Measurements from ENCODE around the gene CDA.

The CDA gene

DNA sequence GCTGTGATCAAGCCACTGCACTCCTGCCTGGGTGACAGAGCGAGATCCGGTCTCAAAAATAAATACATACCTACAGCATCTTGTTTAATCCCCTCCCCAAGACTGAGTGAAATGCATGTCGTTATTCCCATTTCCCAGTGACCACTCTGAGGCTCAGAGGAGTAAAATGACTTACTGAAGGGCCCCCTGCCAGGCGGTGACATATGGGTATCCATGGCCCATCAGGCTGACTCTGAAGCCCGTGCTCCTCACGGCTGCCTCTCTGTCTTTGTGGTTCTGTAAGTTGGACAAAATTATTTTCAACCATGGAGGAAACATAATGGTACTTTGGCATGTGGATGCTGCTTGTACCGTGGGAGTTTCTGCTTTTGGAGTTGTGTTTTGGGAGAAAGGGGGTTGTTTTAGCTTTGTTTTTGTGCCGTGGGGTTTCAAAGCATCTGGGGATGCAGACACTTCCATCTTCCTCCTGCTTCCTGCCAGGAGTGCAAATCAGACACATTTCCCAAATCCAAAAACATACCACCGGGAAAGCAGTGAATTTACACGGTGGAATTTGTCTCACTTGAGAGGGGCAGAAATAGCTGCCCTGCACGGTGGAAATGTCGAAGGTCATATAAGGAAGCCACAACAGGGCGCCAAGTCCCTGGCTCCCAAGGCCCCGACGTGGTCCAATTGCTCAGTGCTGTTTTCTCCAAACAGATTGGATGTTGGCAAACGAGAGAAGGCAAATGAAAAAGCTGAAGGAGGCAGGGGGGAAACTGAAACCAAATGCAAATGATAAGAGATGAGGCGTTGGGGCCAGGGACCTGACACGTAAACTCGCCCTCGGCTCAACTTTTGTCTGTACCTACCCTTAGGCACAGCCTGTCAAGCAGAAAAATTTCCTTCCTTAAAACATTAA, 27.3 kb downstream of the CDA start:
- DNase-seq (ENCODE audit: low read depth in 2 of 2) = no peak

DNA sequence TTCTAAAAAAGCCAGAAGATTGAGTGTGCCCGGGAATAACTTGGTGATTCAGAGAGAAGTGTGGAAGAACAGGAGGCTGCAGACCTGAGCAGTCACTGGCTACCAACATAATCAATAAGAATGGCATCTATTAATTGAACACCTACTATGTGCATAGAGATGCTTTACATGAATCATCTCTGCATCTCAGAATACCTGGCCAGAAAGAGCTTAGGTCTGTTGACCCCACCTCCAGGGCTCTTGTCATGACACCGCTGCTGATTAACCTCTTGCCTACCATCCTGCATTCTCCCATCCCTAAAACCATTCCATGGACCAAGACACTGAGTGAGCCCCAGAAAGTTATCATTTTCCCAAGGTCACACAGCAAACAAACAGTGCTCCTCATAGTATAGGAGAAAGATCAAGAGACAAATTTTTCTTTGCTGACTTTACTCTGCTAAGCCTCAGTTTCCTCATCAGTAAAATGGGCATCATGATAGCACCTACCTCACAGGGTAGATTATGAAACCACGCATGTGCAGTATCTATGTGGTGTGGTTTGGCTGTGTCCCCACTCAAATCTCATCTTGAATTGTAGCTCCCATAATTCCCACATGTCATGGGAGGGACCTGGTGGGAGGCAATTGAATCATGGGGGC, 28.1 kb downstream of the CDA start:
- DNase-seq (ENCODE audit: low read depth in 2 of 2) = no peak

DNA sequence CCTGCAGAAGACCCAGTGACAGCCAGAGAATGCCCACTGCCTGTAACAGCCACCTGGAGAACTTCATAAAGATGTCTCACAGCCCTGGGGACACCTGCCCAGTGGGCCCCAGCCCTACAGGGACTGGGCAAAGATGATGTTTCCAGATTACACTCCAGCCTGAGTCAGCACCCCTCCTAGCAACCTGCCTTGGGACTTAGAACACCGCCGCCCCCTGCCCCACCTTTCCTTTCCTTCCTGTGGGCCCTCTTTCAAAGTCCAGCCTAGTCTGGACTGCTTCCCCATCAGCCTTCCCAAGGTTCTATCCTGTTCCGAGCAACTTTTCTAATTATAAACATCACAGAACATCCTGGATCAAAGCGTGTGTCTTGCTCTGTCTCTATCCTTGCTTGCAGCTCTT, 29.7 kb downstream of the CDA start:
- DNase-seq (ENCODE audit: low read depth in 2 of 2) = no peak

DNA sequence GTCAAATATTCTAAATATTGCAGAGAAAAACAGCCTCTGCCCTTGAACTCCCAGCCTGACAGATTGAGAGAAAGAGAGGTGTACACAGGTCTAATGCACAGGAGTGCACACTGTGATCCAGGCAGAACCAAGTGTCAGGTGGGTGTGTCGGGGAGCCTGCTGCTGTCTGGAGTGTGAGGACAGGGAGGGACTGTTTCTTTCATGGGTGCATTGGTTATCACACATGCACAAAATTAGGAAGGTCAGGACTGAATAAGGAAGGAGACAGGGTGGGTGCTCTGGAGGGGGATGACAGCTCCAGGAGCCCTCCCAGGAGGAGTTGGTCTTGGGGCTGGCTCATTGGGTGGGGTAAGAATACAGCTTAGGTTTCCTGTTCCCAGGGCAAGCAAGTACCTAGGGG, 31.1 kb downstream of the CDA start:
- DNase-seq (ENCODE audit: low read depth in 2 of 2) = no peak

DNA sequence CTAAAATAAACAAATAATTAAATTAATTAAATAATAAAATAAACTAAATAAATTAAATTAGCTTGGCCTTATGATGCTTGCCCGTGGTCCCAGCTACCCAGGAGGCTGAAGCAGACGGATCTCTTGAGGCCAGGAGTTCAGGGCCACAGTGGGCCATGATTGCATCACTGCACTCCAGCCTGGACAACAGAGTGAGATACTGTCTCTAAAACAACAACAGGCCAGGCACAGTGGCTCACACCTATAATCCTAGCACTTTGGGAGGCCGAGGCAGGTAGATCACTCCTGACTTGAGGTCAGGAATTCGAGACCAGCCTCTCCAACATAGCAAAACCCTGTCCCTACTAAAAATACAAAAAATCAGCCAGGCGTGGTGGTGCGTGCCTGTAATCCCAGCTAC, 32.1 kb downstream of the CDA start:
- DNase-seq (ENCODE audit: low read depth in 2 of 2) = no peak

DNA sequence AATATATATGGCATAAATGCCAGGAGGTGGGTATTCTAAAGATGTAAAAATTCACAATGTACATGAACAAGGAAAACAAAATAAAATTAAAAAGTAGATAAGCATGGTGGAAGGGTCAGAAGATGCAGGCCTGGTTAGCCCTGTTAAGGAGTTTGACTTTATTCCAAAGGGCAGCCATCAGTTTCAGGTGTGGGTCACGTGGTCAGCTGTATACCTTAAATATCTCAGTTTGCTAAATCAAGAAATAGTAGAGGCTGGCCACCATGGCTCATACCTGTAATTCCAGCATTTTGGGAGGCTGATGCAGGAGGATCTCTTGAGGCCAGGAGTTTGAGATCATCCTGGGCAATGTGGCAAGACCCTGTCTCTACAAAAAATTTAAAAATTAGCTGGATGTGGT, 35.8 kb downstream of the CDA start:
- no peak for DNase-seq (ENCODE audit: low read depth in 2 of 2)

DNA sequence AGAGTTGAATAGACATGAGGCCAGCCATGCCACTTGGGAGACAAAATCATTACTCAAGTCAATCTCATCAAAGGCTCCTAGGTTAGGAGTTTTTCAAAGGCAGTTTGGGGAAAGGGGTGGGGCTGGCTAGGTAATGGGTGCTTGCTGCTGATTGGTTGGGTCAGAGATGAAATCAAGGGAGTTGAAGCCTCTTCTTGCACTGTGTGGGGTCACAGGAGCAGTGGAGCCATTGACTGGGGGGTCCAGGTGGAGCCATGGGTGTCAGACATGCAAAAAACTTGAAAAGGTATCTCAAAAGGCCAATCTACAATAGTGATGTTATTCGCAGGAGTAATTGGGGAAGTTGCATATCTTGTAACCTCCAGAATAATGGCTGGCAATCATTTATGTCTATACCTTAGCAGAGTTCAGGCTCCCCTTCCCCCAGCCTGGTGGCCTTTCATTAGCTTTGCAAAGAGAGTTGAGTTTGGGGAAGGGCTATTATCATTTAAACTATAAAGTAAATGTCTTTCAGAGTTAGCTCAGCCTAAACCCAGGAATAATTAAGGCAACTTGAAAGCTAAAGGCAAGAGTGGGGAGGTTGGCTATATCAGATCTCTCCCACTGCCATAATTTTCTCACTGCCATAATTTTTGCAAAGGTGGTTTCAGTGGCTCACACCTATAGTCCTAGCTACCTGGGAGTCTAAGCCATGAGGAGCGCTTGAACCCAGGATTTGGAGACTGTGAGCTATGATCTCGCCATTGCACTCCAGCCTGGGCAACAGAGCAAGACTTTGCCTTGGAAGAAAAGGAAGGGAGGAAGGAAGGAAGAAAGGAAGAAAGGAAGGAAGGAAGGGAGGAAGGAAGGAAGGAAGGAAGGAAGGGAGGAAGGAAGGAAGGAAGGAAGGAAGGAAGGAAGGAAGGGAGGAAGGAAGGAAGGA, 36.5 kb downstream of the CDA start:
- DNase-seq (ENCODE audit: low read depth in 2 of 2) = no peak

DNA sequence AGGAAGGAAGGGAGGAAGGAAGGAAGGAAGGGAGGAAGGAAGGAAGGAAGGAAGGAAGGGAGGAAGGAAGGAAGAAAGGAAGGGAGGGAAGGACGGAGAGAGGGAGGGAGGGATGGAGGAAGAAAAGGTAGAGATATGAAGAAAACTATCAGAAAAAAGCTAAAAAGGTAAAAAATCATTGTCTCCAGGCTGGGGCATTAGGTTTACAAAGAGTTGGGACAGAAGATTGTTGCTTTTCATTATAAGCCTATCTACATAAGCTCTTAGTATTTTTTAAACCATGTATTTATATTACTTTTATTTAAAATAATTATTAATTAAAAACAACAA, 37.2 kb downstream of the CDA start:
- no peak for DNase-seq (ENCODE audit: low read depth in 2 of 2)

DNA sequence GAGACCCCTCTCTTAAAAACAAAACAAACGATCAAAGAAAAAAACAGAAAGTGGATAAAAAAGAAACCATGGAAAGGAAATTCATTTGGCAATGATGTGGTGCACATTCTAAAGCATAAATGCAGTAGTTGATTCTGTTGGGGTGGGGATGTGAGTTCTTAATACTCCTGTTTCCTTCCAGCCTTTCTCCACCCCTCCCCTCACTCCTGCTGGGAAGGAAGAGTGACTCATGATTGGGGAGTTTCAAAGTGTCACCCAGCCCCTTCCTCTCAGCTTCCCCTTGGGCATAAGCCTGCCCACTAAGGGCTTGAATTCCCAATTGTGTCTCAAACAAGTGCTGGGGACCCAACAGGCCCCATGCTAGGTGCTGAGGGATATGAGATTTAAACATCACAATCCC, 37.6 kb downstream of the CDA start:
- DNase-seq (ENCODE audit: low read depth in 2 of 2) = no peak

DNA sequence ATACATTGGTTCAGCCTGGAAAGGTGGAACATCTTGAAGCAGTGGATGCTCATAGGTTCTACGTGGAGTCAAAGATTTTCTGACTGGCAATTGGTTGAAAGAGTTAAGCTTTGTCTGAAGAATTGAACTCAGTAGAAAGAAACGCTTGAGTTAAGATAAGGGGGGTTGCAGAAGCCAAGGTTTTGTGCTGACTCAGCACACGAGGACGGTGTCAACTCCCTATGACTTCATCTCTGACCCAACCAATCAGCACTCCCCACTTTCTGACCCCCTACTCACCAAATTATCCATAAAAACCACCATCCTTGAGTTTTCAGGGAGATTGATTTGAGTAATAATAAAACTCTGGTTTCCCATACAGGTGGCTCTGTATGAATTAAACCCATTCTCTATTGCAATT, 41.8 kb downstream of the CDA start:
- DNase-seq (ENCODE audit: low read depth in 2 of 2) = no peak

DNA sequence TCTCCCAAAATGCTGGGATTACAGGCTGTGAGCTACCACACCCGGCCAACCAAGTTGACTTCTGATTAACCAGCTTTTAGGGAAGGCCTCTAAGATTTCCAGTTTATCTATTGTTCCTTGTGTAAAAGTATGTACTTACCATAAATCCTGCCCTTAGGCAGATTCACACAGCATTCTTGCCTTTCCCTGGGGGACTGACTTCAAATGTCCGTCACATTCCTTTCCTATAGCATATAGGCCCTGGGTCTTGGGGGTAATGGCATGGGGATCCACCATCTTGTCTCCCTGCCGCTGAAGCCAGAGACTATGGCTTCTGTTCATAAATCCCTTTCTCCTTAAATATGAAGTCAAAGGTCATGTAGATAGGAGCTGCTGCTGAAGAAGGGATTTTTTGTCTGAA, 43.5 kb downstream of the CDA start:
- DNase-seq (ENCODE audit: low read depth in 2 of 2) = no peak

DNA sequence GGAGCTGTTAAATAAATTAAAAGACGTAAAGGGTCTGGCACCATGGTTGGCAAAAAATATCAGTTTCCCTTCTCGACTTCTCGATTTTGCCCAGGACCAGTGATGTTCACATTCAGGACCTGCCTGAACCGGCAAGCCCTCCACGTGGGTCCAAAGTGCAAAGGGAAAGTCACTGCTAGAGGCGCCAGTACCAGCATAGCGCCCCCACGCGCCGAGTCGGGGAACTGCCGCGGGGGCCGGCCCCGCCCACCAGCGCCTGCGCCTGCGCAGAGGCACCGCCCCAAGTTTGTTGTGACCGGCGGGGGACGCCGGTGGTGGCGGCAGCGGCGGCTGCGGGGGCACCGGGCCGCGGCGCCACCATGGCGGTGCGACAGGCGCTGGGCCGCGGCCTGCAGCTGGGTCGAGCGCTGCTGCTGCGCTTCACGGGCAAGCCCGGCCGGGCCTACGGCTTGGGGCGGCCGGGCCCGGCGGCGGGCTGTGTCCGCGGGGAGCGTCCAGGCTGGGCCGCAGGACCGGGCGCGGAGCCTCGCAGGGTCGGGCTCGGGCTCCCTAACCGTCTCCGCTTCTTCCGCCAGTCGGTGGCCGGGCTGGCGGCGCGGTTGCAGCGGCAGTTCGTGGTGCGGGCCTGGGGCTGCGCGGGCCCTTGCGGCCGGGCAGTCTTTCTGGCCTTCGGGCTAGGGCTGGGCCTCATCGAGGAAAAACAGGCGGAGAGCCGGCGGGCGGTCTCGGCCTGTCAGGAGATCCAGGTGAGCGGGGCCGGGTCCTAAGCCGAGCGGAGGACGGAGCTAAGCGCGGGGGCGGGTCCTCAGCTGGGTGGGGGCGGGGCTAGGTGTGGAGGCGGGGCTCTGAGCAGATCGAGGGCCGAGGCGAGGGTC, 44.5 kb downstream of the CDA start, which contains the start of gene PINK1:
Gene PINK1 (plus strand): TSS at position 269 of the 875 bp plus-strand sequence. CDS start 91 bp downstream, at position 360.
- peak; percentile 76 to 78 for DNase-seq (ENCODE audit: low read depth in 2 of 2)

DNA sequence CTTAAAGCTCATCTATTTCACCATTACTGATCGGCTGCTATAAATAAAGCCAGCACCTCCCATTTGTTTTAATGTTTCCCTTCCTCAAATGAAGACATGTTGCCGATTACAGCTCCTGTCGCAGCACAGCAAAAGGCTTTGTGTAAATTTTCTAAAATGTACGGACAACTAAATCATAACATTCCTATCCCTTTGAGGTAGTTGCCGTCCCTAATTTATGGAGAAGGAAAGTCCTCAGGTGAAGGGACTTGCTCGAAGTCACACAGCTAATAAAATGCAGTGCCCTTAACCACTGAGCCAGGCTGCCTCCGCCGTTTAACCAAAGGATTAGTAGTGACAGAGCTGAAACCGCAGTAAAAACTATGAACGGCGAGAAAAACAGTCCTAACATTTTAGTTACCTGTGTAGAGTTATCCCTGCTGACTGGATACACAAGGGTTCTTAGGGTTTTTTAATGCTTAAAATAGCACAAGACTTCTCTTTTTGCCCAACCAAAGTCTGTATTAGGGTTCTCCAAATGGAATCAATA, 45.2 kb downstream of the CDA start:
- DNase-seq (ENCODE audit: low read depth in 2 of 2) = no peak

DNA sequence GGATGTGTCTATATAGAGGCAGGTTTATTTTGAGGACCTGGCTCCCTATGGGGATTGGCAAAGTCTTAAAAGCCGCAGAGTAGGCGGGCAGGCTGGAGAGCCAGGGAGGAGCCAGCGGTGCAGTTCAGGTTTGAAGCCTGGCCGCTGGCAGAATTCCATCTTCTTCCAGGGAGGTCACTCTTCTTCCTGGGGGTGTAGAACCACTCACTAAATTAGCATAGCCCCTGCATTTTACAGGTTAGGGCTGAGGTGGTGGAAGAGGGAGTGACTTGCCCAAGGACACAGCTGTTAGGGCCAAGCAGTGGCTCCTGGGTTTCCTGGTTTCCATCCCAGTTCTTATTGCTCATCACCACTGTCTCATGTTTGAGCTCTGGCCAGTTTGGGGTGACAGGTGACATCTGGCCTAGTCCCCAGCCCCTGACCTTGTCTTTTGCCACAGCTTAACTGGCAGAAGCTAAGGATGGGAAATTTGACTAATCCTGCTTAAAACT, 45.7 kb downstream of the CDA start:
- DNase-seq (ENCODE audit: low read depth in 2 of 2) = no peak

DNA sequence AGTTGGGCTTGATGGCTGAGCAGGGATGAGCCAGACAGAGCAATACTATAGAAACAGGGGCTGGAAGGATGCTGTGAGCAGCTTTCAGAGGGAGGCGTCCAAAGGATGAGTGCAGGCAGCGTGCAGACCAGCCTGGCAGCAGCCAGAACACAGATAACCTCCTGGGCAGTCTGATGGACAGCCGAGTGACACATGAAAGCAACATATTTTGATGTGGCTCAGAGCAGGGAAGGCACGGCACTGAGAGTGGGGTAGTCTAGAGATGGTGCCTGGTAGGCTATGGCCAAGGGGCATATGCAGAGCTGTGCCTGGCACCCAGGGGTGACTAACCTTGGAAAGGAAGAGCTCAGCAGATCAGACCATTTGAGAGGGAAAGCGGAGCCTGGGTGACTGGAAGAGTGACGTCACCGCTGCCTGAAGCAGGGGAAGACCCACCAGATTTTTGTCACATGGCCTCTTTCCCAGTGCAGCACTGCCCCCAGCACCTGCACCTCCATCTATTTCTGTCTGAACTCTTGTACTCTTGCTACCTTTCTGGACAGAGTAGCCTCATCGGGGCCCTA, 48.0 kb downstream of the CDA start:
- no peak for DNase-seq (ENCODE audit: low read depth in 2 of 2)

DNA sequence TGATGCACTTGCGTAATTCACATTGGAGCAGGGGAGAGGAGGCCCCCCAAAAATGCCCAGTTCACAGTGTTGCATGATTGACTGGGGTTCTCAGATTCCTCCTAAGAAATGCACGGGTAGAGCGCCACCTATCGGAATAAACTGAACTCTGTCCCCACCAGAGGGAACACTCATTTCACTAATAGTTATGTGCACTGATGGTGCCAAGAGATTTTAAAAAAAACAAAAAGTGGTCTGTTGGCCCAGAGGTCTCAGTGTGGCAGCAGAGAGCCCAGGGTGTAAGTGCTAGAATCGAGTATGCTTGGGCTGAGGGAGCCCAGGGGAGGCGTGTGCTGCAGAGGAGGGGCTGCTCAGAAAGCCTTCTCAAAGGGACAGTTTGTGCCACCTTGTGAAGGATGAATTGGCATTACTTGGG, 51.3 kb downstream of the CDA start:
- DNase-seq (ENCODE audit: low read depth in 2 of 2) = peak; percentile 21 to 45

DNA sequence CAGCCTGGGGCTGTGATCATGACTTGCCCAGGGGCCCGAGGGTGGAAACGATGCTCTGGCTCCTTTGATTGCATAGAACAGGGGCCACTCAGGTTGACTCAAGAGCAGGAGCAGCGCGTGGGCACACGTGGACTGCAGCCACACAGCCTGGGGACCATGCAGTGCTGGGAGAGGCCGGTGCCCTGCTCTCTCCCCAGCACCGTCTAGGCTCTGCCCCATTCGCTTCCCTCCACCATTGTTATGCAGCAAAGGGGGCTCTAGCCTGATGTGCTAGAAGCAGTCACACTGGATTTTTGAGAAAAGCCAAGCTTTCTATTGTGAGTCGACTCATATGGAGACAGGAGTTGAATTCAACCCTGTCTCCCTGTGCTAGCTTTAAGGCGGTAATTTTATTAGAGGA, 53.1 kb downstream of the CDA start:
- no peak for DNase-seq (ENCODE audit: low read depth in 2 of 2)

DNA sequence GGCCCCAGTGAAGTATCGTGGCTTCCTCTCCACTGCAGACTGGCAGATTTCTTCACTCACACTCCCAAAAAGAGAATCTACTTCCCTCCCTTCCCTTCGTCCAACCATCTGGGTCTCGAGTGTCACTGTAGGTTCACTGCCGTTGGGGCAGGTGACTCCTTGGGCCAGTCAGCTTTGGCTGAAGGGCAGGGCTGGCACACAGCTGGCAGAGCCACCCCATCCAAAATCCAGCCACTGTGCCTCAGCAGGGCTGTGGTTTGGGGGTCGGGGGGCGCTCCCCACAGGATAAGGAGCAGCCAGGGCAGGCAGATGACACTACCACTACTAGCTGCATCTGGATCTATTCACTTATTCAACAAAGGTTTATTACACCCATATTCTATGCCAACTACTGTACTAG, 54.2 kb downstream of the CDA start:
- DNase-seq (ENCODE audit: low read depth in 2 of 2) = no peak

DNA sequence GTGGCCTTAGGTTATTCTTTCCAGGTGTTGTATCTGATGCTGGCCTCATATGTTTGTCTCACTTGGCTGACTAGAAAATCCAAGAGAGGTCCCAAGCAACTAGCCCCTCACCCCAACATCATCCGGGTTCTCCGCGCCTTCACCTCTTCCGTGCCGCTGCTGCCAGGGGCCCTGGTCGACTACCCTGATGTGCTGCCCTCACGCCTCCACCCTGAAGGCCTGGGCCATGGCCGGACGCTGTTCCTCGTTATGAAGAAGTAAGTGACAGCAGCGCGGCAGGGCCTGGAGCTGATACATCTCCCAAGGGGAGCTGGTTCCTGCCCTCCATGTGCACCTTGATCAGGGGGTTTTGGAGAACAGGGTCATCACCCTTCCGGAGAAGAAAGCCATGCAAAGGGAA, 55.5 kb downstream of the CDA start:
- DNase-seq (ENCODE audit: low read depth in 2 of 2) = no peak

DNA sequence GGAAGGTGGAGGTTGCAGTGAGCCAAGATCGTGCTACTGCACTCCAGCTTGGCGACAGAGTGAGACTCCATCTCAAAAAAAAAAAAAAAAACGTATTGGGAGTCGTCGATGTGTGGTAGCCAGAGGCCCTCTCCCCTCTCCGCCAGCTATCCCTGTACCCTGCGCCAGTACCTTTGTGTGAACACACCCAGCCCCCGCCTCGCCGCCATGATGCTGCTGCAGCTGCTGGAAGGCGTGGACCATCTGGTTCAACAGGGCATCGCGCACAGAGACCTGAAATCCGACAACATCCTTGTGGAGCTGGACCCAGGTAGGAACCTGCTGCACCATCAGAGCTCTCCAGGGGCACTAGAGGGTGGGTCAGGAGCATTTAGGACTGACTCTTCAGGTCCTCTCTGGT, 56.5 kb downstream of the CDA start:
- no peak for DNase-seq (ENCODE audit: low read depth in 2 of 2)

DNA sequence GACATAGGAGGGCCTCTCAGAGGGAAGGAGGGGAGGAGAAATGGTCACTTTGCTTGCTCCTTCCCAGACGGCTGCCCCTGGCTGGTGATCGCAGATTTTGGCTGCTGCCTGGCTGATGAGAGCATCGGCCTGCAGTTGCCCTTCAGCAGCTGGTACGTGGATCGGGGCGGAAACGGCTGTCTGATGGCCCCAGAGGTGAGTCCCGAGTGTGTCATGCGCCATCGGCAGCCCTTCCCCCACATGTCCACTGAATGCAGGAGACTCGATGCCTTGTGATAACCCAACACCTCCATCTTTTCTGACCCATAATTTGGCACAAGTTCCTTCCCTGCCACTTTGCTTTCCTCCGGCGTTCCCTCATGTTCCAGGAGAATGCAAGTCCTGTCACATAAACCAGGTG, 59.5 kb downstream of the CDA start:
- DNase-seq (ENCODE audit: low read depth in 2 of 2) = no peak
